ENCODE results near the gene CACNA1F. TPM values are rescaled to one million over a fixed set of nuclear protein-coding genes. Genes with fewer than 3 reads are reported as not detected.

CACNA1F gene
- total and polyA plus RNA-seq, 9 of the 15 experiments (the other 6 are each of a cell fraction or from before 2014, with no cell fraction given) = under 0.01 to 0.41 (median 0.03) TPM; not detected in 3

- TF ChIP-seq PRDM10 (IDR thresholded peaks at IDR 0.05; ENCODE audit: partially characterized antibody) (peak; percentile 99), ZNF76 (CRISPR knock-in tag; IDR thresholded peaks at IDR 0.05; ENCODE audit: borderline replicate concordance) (peak; percentile 5; the same call in 1 of the 2 replicates), GATA2 (CRISPR knock-in tag; IDR thresholded peaks at IDR 0.05) (no peak), SNIP1 (IDR thresholded peaks at IDR 0.05; ENCODE audit: low read depth) (no peak)
Observed at GRCh38 chrX:49165901-49166881, 66.9 kb downstream of the CACNA1F start (continued).
